ENCODE data around the gene LBHD2. TPM values are rescaled to one million over a fixed set of nuclear protein-coding genes. Genes with fewer than 3 reads are reported as not detected.
A peak's percentile ranks its signal among the peaks of the same experiment; 100 is the strongest.

LBHD2 gene
- total RNA-seq, 6 experiments from 2014 or later = not detected

- Histone ChIP-seq H3K27ac (peak overlapping the region in 1 of 3 donors; percentile 37), H3K4me3 (peak overlapping the region; percentile 37 to 54 (median 45)), H3K27me3 (no peaks in the 10 kb centered on the region), H3K36me3 (no peaks in the 10 kb centered on the region), H3K4me1 (peaks cover 0 to 19% (median 4%) of the 10 kb centered on the region in 4 donors), H3K9me3 (no peaks in the 10 kb centered on the region)
- TF ChIP-seq, protein P1, sequence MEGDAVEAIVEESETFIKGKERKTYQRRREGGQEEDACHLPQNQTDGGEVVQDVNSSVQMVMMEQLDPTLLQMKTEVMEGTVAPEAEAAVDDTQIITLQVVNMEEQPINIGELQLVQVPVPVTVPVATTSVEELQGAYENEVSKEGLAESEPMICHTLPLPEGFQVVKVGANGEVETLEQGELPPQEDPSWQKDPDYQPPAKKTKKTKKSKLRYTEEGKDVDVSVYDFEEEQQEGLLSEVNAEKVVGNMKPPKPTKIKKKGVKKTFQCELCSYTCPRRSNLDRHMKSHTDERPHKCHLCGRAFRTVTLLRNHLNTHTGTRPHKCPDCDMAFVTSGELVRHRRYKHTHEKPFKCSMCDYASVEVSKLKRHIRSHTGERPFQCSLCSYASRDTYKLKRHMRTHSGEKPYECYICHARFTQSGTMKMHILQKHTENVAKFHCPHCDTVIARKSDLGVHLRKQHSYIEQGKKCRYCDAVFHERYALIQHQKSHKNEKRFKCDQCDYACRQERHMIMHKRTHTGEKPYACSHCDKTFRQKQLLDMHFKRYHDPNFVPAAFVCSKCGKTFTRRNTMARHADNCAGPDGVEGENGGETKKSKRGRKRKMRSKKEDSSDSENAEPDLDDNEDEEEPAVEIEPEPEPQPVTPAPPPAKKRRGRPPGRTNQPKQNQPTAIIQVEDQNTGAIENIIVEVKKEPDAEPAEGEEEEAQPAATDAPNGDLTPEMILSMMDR (IDR thresholded peaks at IDR 0.05) = peak; percentile 56 to 64 (median 59)
- no peak for TF ChIP-seq POLR2A (IDR thresholded peaks at IDR 0.05)
- 83% methylated on average over 2 of the region's 69 CpGs for WGBS (ENCODE audit: insufficient coverage, low coverage, low lambda C conversion rate, missing lambda C conversion rate)
- intact Hi-C loops (cut with DNase I) = no loop called here
- DNase-seq (peak; percentile 77 to 82 (median 79)), ATAC-seq (peak; percentile 60 to 69 (median 68))
Measured at GRCh38 chr14:103091041-103091882, 7.3 kb downstream of the LBHD2 start.

GRCh38 chr14:103091883-103092222 is 7.8 kb downstream of the LBHD2 start:
- Histone ChIP-seq H3K4me3 (peak overlapping the region; percentile 37 to 54 (median 45)), H3K27me3 (no peaks in the 10 kb centered on the region), H3K4me1 (peaks cover 0 to 23% (median 4%) of the 10 kb centered on the region in 4 donors), H3K36me3 (no peaks in the 10 kb centered on the region), H3K27ac (peak overlapping the region in 1 of 3 donors; percentile 37), H3K9me3 (no peaks in the 10 kb centered on the region)
- no peak for DNase-seq
- TF ChIP-seq, protein P1 (IDR thresholded peaks at IDR 0.05) = no peak
- TF ChIP-seq POLR2A (IDR thresholded peaks at IDR 0.05) = no peak
- no peak for ATAC-seq
- 20% methylated on average over 4 of the region's 9 CpGs for WGBS (ENCODE audit: insufficient coverage, low coverage, low lambda C conversion rate, missing lambda C conversion rate)
- intact Hi-C loops (cut with DNase I) = no loop called here

DNA sequence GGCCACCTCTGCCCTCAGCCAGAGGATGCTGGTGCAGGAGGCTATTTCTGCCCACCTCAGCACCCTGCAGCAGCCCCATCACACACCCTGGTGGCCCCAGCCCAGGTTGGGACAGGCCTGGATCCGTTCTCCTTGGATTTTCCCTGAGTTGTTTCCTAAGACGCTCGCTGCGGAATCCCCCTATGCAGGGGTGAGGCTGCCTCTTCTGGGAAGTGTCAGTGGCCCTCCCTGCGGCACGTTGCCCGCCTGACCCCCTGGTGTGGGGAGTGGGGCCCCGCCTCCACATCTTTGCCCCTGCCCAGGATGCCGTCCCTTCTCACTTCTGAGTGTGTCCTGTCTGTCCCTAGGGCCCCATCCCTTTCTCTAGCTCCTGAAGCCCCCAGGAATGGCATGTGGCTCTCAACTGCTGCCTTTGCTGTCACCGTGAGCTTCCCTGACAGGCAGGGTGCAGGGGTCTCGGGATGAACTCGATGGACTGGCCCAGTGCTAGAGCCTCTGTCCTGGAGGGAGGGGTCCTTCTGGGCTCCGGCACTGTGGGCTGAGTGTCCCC is 9.9 kb downstream of the LBHD2 start:
- TF ChIP-seq, protein P1 (IDR thresholded peaks at IDR 0.05) = no peak
- no peak for TF ChIP-seq POLR2A (IDR thresholded peaks at IDR 0.05)
- H3K27ac ChIP-seq = peak overlapping the region; percentile 84 to 94 (median 91)
- WGBS (ENCODE audit: insufficient coverage, low coverage, low lambda C conversion rate, missing lambda C conversion rate) = 42% methylated on average over 3 of the region's 13 CpGs
- peak overlapping the region; percentile 49 to 69 (median 62) for H3K4me3 ChIP-seq
- no peak for ATAC-seq
- peaks cover 0 to 38% (median 7%) of the 10 kb centered on the region in 4 donors for H3K4me1 ChIP-seq
- H3K27me3 ChIP-seq = no peaks in the 10 kb centered on the region
- no peaks in the 10 kb centered on the region for H3K9me3 ChIP-seq
- peak in 1 of 3 donors; percentile 20 for DNase-seq
- intact Hi-C loops (cut with DNase I) = no loop called here
- no peaks in the 10 kb centered on the region for H3K36me3 ChIP-seq

- no peaks in the 10 kb centered on the region for H3K36me3 ChIP-seq
- intact Hi-C loops (cut with DNase I) = no loop called here
- peak within 1 kb of the TSS; percentile 49 to 69 (median 62) for H3K4me3 ChIP-seq
- TF ChIP-seq, protein P1 (IDR thresholded peaks at IDR 0.05) = no peak
- peak; percentile 18 for TF ChIP-seq POLR2A (IDR thresholded peaks at IDR 0.05)
- H3K4me1 ChIP-seq = peaks cover 0 to 38% (median 9%) of the 10 kb centered on the region in 4 donors
- DNase-seq (peak; percentile 51 to 67 (median 64)), ATAC-seq (peak; percentile 33 to 50 (median 40))
- H3K27ac ChIP-seq = peak within 1 kb of the TSS; percentile 84 to 94 (median 91)
- no peaks in the 10 kb centered on the region for H3K9me3 ChIP-seq
- H3K27me3 ChIP-seq = no peaks in the 10 kb centered on the region
- WGBS (ENCODE audit: insufficient coverage, low coverage, low lambda C conversion rate, missing lambda C conversion rate) = no CpG with 5 or more reads among the region's 23 CpGs
Measured at GRCh38 chr14:103094406-103095209, 10.6 kb downstream of the LBHD2 start, which contains the start of gene EXOC3L4. EXOC3L4 (plus strand) TSS chr14:103094725; CDS start chr14:103100220, 5,495 bp downstream.

Data from right lobe of liver (tissue), 6 donors.